Dedifferentiated amniotic fluid mesenchymal stem cell (primary cell): ENCODE measurements around the gene TAGLN3.

Source experiments
- DNase-seq: peaks from one replicate; pipeline ENCODE4 v3.0.0-alpha.2; 2016; ENCODE audit errors: extremely low spot score

TAGLN3 gene

DNA sequence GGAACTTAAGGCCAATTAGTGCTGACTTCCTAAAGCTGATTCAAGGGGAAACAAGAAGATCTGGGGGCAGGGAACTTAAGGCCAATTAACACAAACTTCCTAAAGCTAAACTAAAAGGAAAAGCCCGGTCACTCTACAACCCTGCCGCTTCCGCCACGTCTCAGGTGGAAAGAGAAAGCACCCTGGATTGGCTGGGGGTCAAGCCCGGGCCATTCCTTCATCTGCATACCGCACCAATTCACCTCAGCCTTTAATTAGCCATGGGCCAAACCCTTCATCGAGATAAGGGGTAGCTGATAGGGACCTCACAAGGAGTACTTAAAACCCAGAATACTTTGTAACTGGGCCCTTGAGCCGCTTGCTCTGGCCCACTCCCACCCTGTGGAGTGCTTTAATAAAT, 50.2 kb downstream of the TAGLN3 start:
- no peak for DNase-seq

GRCh38 chr3:112053229-112053628, 54.5 kb downstream of the TAGLN3 start:
- DNase-seq, result no peak

GRCh38 chr3:112056451-112056929, 57.8 kb downstream of the TAGLN3 start:
- DNase-seq, result peak; percentile 37

DNA sequence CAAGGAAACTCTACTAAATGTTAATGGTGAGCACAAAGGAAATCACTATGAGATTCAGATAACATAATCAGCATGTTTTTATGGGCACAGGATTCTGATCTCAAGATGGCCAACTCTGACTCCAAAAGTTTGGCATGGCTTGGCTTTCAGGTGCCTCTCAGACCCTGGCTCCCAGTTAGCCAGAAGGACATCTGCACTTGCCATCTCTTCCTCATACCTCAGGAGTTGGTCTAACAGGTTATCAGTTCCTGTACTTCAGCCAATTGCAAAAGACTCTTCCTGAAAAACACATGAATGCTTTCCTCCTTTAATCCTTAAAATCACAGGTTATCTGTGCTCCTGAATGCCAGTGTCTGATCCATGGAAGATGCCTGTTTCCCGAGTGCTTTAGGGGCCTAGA, 60.8 kb downstream of the TAGLN3 start:
- no peak for DNase-seq

DNA sequence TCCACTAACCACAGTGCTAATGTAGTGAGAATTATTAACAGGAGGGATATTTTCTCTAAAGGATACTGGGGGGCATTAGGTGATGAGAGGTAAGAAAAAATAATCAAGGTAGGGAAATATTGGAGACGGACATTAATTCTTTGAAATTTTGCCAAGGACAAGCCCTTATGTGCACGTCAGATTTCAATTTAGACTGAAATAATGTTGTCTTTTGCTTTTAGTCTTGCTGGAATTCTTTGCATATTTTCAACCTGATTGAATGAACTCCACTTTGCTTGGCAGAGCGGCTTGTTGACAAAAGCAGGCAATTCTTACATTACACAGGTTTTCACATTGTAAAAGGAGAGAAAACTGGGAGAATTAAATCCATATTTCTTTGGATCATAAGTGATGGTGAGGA, 62.4 kb downstream of the TAGLN3 start:
- peak; percentile 80 for DNase-seq
